ENCODE results near the gene GSG1L. TPM values are rescaled to one million over a fixed set of nuclear protein-coding genes. Genes with fewer than 3 reads are reported as not detected.

Gene GSG1L
- total and polyA plus RNA-seq, 4 donors = not detected

- Histone ChIP-seq H3K4me3 (ENCODE audit: low read depth in 1 of 3, low read length in 3 of 3) (no peak overlapping the region), H3K9me3 (ENCODE audit: control insufficient read depth in 4 of 4, low read length in 3 of 4) (no peaks in the 10 kb centered on the region), H3K27ac (ENCODE audit: low read depth in 1 of 2, low read length in 2 of 2) (no peak overlapping the region), H3K9ac (ENCODE audit: low read depth in 1 of 2, low read length in 2 of 2) (no peak overlapping the region), H3K27me3 (ENCODE audit: control insufficient read depth in 4 of 4, insufficient read depth in 4 of 4, low read length in 3 of 4) (peaks cover 0 to 4% (median 0%) of the 10 kb centered on the region in 4 donors), H3K4me1 (ENCODE audit: control insufficient read depth in 4 of 4, insufficient read depth in 4 of 4, low read length in 3 of 4) (no peaks in the 10 kb centered on the region), H3K36me3 (ENCODE audit: control insufficient read depth in 4 of 4, insufficient read depth in 3 of 4, low read depth in 1 of 4, low read length in 3 of 4) (no peaks in the 10 kb centered on the region)
- TF ChIP-seq EGR1 (IDR thresholded peaks at IDR 0.05; ENCODE audit: low read depth in 2 of 2) (no peak), HNF4G (IDR thresholded peaks at IDR 0.05) (no peak), ZBTB33 (IDR thresholded peaks at IDR 0.05) (no peak), NR2F2 (IDR thresholded peaks at IDR 0.05) (no peak)
- DNase-seq (ENCODE audit: low spot score) = no peak
- 84% methylated on average over 5 of the region's 5 CpGs for WGBS
Measured at GRCh38 chr16:27985981-27986380, 77.5 kb downstream of the GSG1L start.

GRCh38 chr16:27984121-27984520, 79.4 kb downstream of the GSG1L start:
- 83% methylated on average over 7 of the region's 7 CpGs for WGBS
- Histone ChIP-seq H3K9ac (ENCODE audit: low read depth in 1 of 2, low read length in 2 of 2) (no peak overlapping the region), H3K4me3 (ENCODE audit: low read depth in 1 of 3, low read length in 3 of 3) (no peak overlapping the region), H3K27me3 (ENCODE audit: control insufficient read depth in 4 of 4, insufficient read depth in 4 of 4, low read length in 3 of 4) (peaks cover 0 to 4% (median 0%) of the 10 kb centered on the region in 4 donors), H3K27ac (ENCODE audit: low read depth in 1 of 2, low read length in 2 of 2) (no peak overlapping the region), H3K9me3 (ENCODE audit: control insufficient read depth in 4 of 4, low read length in 3 of 4) (no peaks in the 10 kb centered on the region), H3K36me3 (ENCODE audit: control insufficient read depth in 4 of 4, insufficient read depth in 3 of 4, low read depth in 1 of 4, low read length in 3 of 4) (no peaks in the 10 kb centered on the region), H3K4me1 (ENCODE audit: control insufficient read depth in 4 of 4, insufficient read depth in 4 of 4, low read length in 3 of 4) (no peaks in the 10 kb centered on the region)
- TF ChIP-seq SP1 (IDR thresholded peaks at IDR 0.05) = no peak
- TF ChIP-seq REST (IDR thresholded peaks at IDR 0.05) = no peak
- no peak for TF ChIP-seq FOXA1 (IDR thresholded peaks at IDR 0.05)
- no peak for TF ChIP-seq RAD21 (IDR thresholded peaks at IDR 0.05)
- no peak for DNase-seq (ENCODE audit: low spot score)

- Histone ChIP-seq H3K27me3 (ENCODE audit: control insufficient read depth in 4 of 4, insufficient read depth in 4 of 4, low read length in 3 of 4) (peaks cover 0 to 4% (median 0%) of the 10 kb centered on the region in 4 donors), H3K4me3 (ENCODE audit: low read depth in 1 of 3, low read length in 3 of 3) (no peak overlapping the region), H3K9me3 (ENCODE audit: control insufficient read depth in 4 of 4, low read length in 3 of 4) (no peaks in the 10 kb centered on the region), H3K4me1 (ENCODE audit: control insufficient read depth in 4 of 4, insufficient read depth in 4 of 4, low read length in 3 of 4) (no peaks in the 10 kb centered on the region), H3K9ac (ENCODE audit: low read depth in 1 of 2, low read length in 2 of 2) (no peak overlapping the region), H3K36me3 (ENCODE audit: control insufficient read depth in 4 of 4, insufficient read depth in 3 of 4, low read depth in 1 of 4, low read length in 3 of 4) (no peaks in the 10 kb centered on the region), H3K27ac (ENCODE audit: low read depth in 1 of 2, low read length in 2 of 2) (no peak overlapping the region)
- TF ChIP-seq SP1 (IDR thresholded peaks at IDR 0.05) = no peak
- TF ChIP-seq RXRA (IDR thresholded peaks at IDR 0.05) = no peak
- no peak for TF ChIP-seq YY1 (IDR thresholded peaks at IDR 0.05)
- TF ChIP-seq NR2F2 (IDR thresholded peaks at IDR 0.05) = no peak
- no peak for TF ChIP-seq GABPA (IDR thresholded peaks at IDR 0.05 in 1 of 2, conservative IDR thresholded peaks at IDR 0.05 in 1 of 2)
- no peak for TF ChIP-seq REST (IDR thresholded peaks at IDR 0.05)
- no peak for TF ChIP-seq RAD21 (IDR thresholded peaks at IDR 0.05)
- WGBS = 65% methylated on average over 2 of the region's 2 CpGs
- DNase-seq (ENCODE audit: low spot score) = no peak
Measured at GRCh38 chr16:27983244-27983643, 80.3 kb downstream of the GSG1L start.
